NCI-H2171 (cell line): ENCODE data around the gene MMEL1.
A peak's percentile ranks its signal among the peaks of the same experiment; 100 is the strongest.

Source experiments
- DNase-seq: peaks from one replicate; lab custom pipeline; 2025; lab: John Stamatoyannopoulos, UW

The MMEL1 gene

GRCh38 chr1:2544093-2544874 lies 88.5 kb downstream of the MMEL1 start:
- no peak for DNase-seq

GRCh38 chr1:2543543-2544092 lies 89.2 kb downstream of the MMEL1 start:
- peak; percentile 34 for DNase-seq

GRCh38 chr1:2542246-2542915 lies 90.4 kb downstream of the MMEL1 start:
- no peak for DNase-seq

GRCh38 chr1:2541619-2542245 lies 91.1 kb downstream of the MMEL1 start:
- DNase-seq = no peak

- peak; percentile 68 for DNase-seq
Observed at GRCh38 chr1:2540816-2541492, 91.9 kb downstream of the MMEL1 start.
